Activated CD4-positive, alpha-beta T cell treated with anti-CD3 and anti-CD28 coated beads, Interleukin-2, amount 10 ng/mL, durations not matched to agents 24 days and 14 days (primary cell): ENCODE results near the gene SFXN1. TPM values are rescaled to one million over a fixed set of nuclear protein-coding genes. Genes with fewer than 3 reads are reported as not detected.

Experiments used
- DNase-seq: peaks from one replicate; pipeline ENCODE4 v3.0.0; 2022
- H3K27ac Mint-ChIP-seq: one replicate; pipeline ENCODE4 v1.8.0; 2022; ENCODE audit warnings: mild to moderate bottlenecking, mixed read lengths
- H3K27me3 Mint-ChIP-seq: one replicate; pipeline ENCODE4 v1.8.0; 2022; ENCODE audit warnings: mixed read lengths
- H3K36me3 Mint-ChIP-seq: one replicate; pipeline ENCODE4 v1.8.0; 2022; ENCODE audit warnings: low read depth, mild to moderate bottlenecking, mixed read lengths
- H3K4me1 Mint-ChIP-seq: one replicate; pipeline ENCODE4 v1.8.0; 2021; ENCODE audit warnings: mixed read lengths
- H3K4me3 Mint-ChIP-seq: one replicate; pipeline ENCODE4 v1.8.0; 2022; ENCODE audit warnings: mild to moderate bottlenecking, moderate library complexity, mixed read lengths
- H3K9me3 Mint-ChIP-seq: one replicate; pipeline ENCODE4 v1.8.0; 2021; ENCODE audit warnings: mixed read lengths
- intact Hi-C: fragments of 100-400 bp; cut with micrococcal nuclease; formaldehyde crosslinking; loops from one replicate; pipeline ENCODE4 v1.15.1; 2023
- total RNA-seq: library from RNA; stranded (reverse); gene quantifications from 2 replicates; pipeline ENCODE4 v1.2.3, GENCODE V29; 2022

The SFXN1 gene
- total RNA-seq, 1 donor from 2014 or later: 390 TPM

- intact Hi-C loops: no loop called here
- H3K9me3 Mint-ChIP-seq: peaks cover 3% of the 10 kb centered on the region
- H3K27me3 Mint-ChIP-seq: peaks cover 37% of the 10 kb centered on the region
- H3K4me1 Mint-ChIP-seq: peaks cover 7% of the 10 kb centered on the region
- no peak overlapping the region for H3K27ac Mint-ChIP-seq
- H3K36me3 Mint-ChIP-seq: no peaks in the 10 kb centered on the region
- no peak overlapping the region for H3K4me3 Mint-ChIP-seq
- no peak for DNase-seq
Observed at GRCh38 chr5:175456105-175456742, 22.1 kb upstream of the SFXN1 start.

GRCh38 chr5:175457466-175457865, 20.9 kb upstream of the SFXN1 start:
- intact Hi-C loops: no loop called here
- Mint-ChIP-seq H3K27ac (no peak overlapping the region), H3K4me1 (peaks cover 7% of the 10 kb centered on the region), H3K27me3 (peaks cover 28% of the 10 kb centered on the region), H3K4me3 (no peak overlapping the region), H3K9me3 (peaks cover 3% of the 10 kb centered on the region), H3K36me3 (no peaks in the 10 kb centered on the region)
- no peak for DNase-seq

GRCh38 chr5:175460126-175460525, 18.2 kb upstream of the SFXN1 start:
- Mint-ChIP-seq H3K27me3 (peaks cover 10% of the 10 kb centered on the region), H3K9me3 (no peaks in the 10 kb centered on the region), H3K4me3 (no peak overlapping the region), H3K36me3 (no peaks in the 10 kb centered on the region), H3K4me1 (peaks cover 14% of the 10 kb centered on the region), H3K27ac (no peak overlapping the region)
- DNase-seq: no peak
- intact Hi-C loops: no loop called here

GRCh38 chr5:175460552-175460951, 17.8 kb upstream of the SFXN1 start:
- no peak for DNase-seq
- Mint-ChIP-seq H3K27ac (no peak overlapping the region), H3K36me3 (no peaks in the 10 kb centered on the region), H3K27me3 (peaks cover 10% of the 10 kb centered on the region), H3K4me3 (no peak overlapping the region), H3K4me1 (peaks cover 14% of the 10 kb centered on the region), H3K9me3 (no peaks in the 10 kb centered on the region)
- intact Hi-C loops: no loop called here

- no peaks in the 10 kb centered on the region for H3K36me3 Mint-ChIP-seq
- H3K9me3 Mint-ChIP-seq: no peaks in the 10 kb centered on the region
- intact Hi-C loops: no loop called here
- H3K27ac Mint-ChIP-seq: no peak overlapping the region
- peaks cover 6% of the 10 kb centered on the region for H3K27me3 Mint-ChIP-seq
- DNase-seq: no peak
- peaks cover 14% of the 10 kb centered on the region for H3K4me1 Mint-ChIP-seq
- H3K4me3 Mint-ChIP-seq: no peak overlapping the region
Observed at GRCh38 chr5:175461370-175461769, 17.0 kb upstream of the SFXN1 start.

GRCh38 chr5:175463641-175464040, 14.7 kb upstream of the SFXN1 start:
- peaks cover 10% of the 10 kb centered on the region for H3K4me1 Mint-ChIP-seq
- intact Hi-C loops: loop anchor here (2.0 kb wide), 1 partner anchor 15 kb away; the partner anchor contains the start of gene SFXN1
- no peak overlapping the region for H3K4me3 Mint-ChIP-seq
- no peaks in the 10 kb centered on the region for H3K9me3 Mint-ChIP-seq
- no peak overlapping the region for H3K27ac Mint-ChIP-seq
- DNase-seq: no peak
- no peaks in the 10 kb centered on the region for H3K36me3 Mint-ChIP-seq
- peaks cover 6% of the 10 kb centered on the region for H3K27me3 Mint-ChIP-seq

- intact Hi-C loops: loop anchor here (2.0 kb wide), 1 partner anchor 14 kb away; the partner anchor contains the start of gene SFXN1
- Mint-ChIP-seq H3K9me3 (no peaks in the 10 kb centered on the region), H3K36me3 (no peaks in the 10 kb centered on the region), H3K27ac (peak overlapping the region; percentile 34), H3K4me1 (peaks cover 10% of the 10 kb centered on the region), H3K27me3 (peaks cover 3% of the 10 kb centered on the region), H3K4me3 (no peak overlapping the region)
- peak; percentile 93 for DNase-seq
Observed at GRCh38 chr5:175464074-175464941, 14.1 kb upstream of the SFXN1 start.

- peaks cover 3% of the 10 kb centered on the region for H3K27me3 Mint-ChIP-seq
- H3K9me3 Mint-ChIP-seq: no peaks in the 10 kb centered on the region
- H3K36me3 Mint-ChIP-seq: no peaks in the 10 kb centered on the region
- intact Hi-C loops: loop anchor here (2.0 kb wide), 1 partner anchor 14 kb away; the partner anchor contains the start of gene SFXN1
- DNase-seq: no peak
- H3K4me1 Mint-ChIP-seq: peaks cover 10% of the 10 kb centered on the region
- no peak overlapping the region for H3K4me3 Mint-ChIP-seq
- peak overlapping the region; percentile 34 for H3K27ac Mint-ChIP-seq
Observed at GRCh38 chr5:175464942-175465233, 13.5 kb upstream of the SFXN1 start.

GRCh38 chr5:175465282-175465681, 13.1 kb upstream of the SFXN1 start:
- Mint-ChIP-seq H3K9me3 (no peaks in the 10 kb centered on the region), H3K27ac (no peak overlapping the region), H3K27me3 (peaks cover 3% of the 10 kb centered on the region), H3K36me3 (no peaks in the 10 kb centered on the region), H3K4me3 (no peak overlapping the region), H3K4me1 (peaks cover 7% of the 10 kb centered on the region)
- intact Hi-C loops: loop anchor here (2.0 kb wide), 1 partner anchor 14 kb away; the partner anchor contains the start of gene SFXN1
- DNase-seq: no peak

GRCh38 chr5:175466700-175467318, 11.6 kb upstream of the SFXN1 start:
- DNase-seq: no peak
- intact Hi-C loops: no loop called here
- no peak overlapping the region for H3K27ac Mint-ChIP-seq
- H3K4me1 Mint-ChIP-seq: peaks cover 11% of the 10 kb centered on the region
- no peak overlapping the region for H3K4me3 Mint-ChIP-seq
- no peaks in the 10 kb centered on the region for H3K9me3 Mint-ChIP-seq
- no peaks in the 10 kb centered on the region for H3K36me3 Mint-ChIP-seq
- H3K27me3 Mint-ChIP-seq: peaks cover 3% of the 10 kb centered on the region

- Mint-ChIP-seq H3K36me3 (no peaks in the 10 kb centered on the region), H3K27ac (no peak overlapping the region), H3K4me1 (peaks cover 12% of the 10 kb centered on the region), H3K27me3 (peaks cover 3% of the 10 kb centered on the region), H3K9me3 (no peaks in the 10 kb centered on the region), H3K4me3 (no peak overlapping the region)
- intact Hi-C loops: no loop called here
- DNase-seq: no peak
Observed at GRCh38 chr5:175467983-175468690, 10.2 kb upstream of the SFXN1 start.

GRCh38 chr5:175468892-175469291, 9.5 kb upstream of the SFXN1 start:
- DNase-seq: no peak
- H3K4me3 Mint-ChIP-seq: no peak overlapping the region
- H3K4me1 Mint-ChIP-seq: peaks cover 12% of the 10 kb centered on the region
- H3K27ac Mint-ChIP-seq: no peak overlapping the region
- peaks cover 3% of the 10 kb centered on the region for H3K27me3 Mint-ChIP-seq
- intact Hi-C loops: no loop called here
- H3K36me3 Mint-ChIP-seq: no peaks in the 10 kb centered on the region
- H3K9me3 Mint-ChIP-seq: no peaks in the 10 kb centered on the region

- Mint-ChIP-seq H3K9me3 (peaks cover 3% of the 10 kb centered on the region), H3K4me1 (peaks cover 7% of the 10 kb centered on the region), H3K36me3 (no peaks in the 10 kb centered on the region), H3K27me3 (peaks cover 11% of the 10 kb centered on the region), H3K4me3 (no peak overlapping the region), H3K27ac (no peak overlapping the region)
- DNase-seq: no peak
- intact Hi-C loops: no loop called here
Observed at GRCh38 chr5:175469916-175470315, 8.4 kb upstream of the SFXN1 start.
